Measurements from ENCODE around the gene ADGRV1.
A peak's percentile ranks its signal among the peaks of the same experiment; 100 is the strongest.

The ADGRV1 gene, protein sequence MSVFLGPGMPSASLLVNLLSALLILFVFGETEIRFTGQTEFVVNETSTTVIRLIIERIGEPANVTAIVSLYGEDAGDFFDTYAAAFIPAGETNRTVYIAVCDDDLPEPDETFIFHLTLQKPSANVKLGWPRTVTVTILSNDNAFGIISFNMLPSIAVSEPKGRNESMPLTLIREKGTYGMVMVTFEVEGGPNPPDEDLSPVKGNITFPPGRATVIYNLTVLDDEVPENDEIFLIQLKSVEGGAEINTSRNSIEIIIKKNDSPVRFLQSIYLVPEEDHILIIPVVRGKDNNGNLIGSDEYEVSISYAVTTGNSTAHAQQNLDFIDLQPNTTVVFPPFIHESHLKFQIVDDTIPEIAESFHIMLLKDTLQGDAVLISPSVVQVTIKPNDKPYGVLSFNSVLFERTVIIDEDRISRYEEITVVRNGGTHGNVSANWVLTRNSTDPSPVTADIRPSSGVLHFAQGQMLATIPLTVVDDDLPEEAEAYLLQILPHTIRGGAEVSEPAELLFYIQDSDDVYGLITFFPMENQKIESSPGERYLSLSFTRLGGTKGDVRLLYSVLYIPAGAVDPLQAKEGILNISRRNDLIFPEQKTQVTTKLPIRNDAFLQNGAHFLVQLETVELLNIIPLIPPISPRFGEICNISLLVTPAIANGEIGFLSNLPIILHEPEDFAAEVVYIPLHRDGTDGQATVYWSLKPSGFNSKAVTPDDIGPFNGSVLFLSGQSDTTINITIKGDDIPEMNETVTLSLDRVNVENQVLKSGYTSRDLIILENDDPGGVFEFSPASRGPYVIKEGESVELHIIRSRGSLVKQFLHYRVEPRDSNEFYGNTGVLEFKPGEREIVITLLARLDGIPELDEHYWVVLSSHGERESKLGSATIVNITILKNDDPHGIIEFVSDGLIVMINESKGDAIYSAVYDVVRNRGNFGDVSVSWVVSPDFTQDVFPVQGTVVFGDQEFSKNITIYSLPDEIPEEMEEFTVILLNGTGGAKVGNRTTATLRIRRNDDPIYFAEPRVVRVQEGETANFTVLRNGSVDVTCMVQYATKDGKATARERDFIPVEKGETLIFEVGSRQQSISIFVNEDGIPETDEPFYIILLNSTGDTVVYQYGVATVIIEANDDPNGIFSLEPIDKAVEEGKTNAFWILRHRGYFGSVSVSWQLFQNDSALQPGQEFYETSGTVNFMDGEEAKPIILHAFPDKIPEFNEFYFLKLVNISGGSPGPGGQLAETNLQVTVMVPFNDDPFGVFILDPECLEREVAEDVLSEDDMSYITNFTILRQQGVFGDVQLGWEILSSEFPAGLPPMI (N-terminal part only)

DNA sequence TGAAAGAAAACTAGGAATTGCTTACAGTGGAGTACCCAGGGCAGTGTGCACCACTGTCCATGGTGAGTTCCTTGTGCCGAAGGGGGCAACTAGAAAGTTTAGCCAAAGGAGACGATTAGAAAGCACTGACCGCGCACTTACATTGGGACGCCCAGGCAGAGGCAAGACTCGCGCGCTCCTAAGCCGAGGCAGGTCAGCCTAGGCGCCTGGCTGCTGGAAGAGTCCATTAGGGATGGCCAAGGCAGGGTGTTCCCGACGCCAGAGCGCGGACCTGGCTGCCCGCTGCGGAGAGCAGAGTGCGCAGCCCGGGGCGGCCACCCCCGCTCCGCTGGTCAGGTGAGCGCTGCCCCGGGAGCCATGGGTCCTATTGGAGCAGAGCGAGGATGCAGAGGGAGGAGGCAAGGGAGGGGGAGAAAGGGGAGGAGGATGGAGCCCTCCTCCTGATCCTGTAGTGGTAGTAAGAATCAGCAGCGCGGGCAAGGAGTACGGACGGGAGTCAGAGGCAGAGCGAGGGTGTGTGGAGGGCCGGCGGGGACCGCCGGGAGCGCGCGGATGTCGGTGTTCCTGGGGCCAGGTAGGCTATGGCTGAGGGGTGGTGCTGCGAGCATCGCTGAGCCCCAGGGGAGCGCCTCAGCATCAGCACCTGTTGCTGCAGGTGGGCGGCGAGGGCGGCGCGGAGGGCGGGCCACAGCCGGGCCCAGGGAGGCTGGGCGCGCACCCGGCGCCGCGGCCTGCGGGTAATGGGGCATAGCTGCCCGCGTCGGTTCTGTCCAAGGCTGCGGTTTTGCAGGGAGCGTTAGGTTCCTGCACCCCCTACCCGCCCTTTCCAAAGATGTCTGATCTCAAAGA is at the start of gene ADGRV1:
Gene ADGRV1 (plus strand): TSS at position 454 of the 849 bp plus-strand sequence. CDS start 99 bp downstream, at position 553.
- DNase-seq (ENCODE audit: low read depth in 3 of 3, low spot score in 1 of 3): no peak

DNA sequence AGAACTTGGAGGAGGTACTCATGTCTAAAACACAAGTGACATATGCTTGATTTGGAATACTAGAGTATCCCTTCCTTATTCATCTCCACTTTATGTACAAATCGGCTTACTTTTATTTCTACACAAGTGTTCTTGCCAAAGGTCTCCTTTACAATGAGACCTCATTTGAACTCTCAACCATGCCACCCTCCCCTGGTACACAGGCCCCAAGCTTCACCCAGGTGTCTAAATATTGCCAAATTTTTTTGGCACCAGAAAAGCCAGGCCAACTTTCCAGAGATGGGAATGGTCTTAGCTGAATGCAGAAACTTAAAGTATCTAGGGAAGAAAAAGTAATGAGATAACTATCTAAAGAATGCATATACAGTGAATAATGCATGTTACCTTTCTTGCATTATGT is 48.2 kb upstream of the ADGRV1 start:
- DNase-seq (ENCODE audit: low read depth in 3 of 3, low spot score in 1 of 3): no peak

DNA sequence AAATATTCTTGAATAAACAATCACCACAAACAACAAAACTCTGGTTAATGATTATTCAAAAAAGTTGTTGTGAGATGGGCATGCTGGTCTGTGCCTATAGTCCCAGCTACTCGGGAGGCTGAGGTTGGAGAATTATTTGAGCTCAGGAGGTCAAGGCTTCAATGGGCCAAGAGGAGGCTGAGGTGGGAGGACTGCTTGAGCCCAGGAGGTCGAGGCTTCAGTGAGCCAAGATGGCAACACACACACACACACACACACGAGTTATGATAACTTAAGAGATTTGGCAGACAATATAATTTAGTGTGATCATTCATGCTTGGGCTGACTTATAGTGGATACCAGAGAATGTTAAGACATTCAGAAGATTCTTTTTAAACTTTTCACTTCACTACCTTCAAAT is 44.1 kb upstream of the ADGRV1 start:
- DNase-seq (ENCODE audit: low read depth in 3 of 3, low spot score in 1 of 3): no peak

DNA sequence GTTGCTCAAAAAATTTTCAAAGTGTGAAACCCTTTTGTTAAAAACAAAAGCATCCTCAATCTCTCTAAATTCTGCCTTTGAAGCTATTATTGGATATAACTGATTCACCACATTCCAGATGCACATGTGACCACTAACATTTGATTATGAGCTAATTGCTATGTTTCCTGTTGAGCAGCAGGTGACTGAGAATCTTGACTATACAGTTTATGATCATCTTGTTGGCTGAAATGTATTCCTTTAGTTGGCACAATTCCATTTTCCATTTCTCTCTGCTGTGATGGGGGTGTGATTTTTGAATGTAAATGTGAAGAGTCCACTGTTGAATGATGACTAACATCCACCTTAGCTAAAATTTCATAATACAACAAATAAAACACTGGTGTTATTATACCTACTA is 39.9 kb upstream of the ADGRV1 start:
- no peak for DNase-seq (ENCODE audit: low read depth in 3 of 3, low spot score in 1 of 3)

DNA sequence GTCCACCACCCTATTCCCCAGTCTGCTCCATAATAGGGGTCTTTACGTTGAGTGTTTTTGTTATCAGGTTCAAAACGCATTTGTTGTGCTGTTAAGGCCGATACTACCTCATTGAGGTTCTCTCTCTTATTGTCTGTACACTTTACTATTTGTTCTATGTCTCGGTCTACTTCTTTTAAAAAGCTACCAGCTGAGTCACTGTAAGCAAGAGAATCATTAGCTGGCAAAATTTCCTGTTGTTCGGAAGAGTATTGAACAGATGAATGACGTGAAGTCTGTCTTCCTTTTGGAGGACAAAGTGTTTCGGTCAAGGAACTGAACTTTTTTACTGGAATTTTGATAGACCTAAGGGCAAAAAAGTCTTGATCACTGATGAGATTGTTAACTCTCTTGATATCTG is 39.5 kb upstream of the ADGRV1 start:
- DNase-seq (ENCODE audit: low read depth in 3 of 3, low spot score in 1 of 3): no peak

DNA sequence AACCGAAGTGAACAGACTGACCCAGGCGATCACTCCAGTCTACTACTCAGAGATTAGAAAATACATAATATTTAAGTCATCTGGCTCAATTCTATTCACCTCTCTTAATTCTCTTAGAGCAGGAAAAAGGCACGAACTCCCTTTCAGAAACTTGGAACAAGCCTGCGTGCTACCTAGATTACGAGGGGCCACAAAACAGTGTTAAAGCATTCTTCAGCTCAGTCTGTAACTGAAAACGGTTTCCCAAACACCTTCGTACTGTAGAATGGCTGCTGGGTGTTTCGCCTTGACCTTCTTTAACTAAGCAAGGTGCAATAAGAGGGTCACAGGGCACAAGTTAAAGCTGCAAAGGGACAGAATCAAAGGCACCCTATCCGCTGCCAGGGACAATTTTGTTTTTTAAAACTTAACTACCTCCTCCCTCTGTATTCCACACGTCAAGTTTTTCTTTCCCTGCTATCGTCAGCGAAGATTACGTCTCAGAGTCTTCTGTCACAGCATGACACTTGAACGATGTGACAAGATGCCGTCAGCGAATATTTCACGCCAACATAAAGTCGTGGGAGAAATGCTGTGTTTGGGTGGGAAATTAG is 29.9 kb upstream of the ADGRV1 start:
- peak in 1 of 3 donors; percentile 1 for DNase-seq (ENCODE audit: low read depth in 3 of 3, low spot score in 1 of 3)

DNA sequence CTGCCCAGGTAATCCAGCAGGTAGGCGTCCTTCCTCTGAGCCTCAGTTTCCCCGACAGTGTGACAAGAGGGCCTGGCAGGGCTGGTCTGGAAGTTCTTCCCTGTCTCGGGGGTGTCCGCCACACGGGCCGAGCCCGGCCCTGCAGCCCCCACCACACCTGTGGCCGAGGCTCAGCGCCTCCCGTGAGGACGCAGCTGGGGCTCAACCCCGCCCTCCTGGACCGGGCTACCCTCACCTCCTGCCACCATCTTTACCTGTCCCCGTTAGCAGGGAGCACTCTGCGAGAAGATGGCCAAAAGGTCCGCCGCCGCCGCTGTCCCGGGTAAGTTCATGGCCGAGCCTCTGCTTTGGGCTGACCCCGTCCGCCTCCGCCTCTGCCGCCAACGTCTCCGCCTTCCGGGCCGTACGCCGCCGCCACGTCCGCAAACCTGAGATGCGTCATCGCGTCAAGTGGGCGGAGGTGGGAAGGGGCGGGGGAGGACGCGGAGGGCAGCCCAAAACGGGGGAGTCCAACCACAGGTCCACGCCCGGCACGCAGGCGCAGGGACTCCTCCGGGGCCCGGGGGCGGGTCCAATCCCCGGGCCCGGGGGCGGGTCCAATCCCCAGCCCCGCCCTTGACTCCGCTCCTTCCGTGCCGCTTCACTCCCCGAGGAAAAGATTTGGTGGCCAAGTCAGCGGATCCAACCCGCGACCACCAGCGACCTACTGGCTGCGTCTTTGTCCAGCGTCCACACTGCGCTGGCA is 29.2 kb upstream of the ADGRV1 start, which contains the start of gene LYSMD3:
Gene LYSMD3 (minus strand): TSS at position 391 of the 745 bp plus-strand sequence. CDS start 4,295 bp downstream, outside the sequence.
- DNase-seq (ENCODE audit: low read depth in 3 of 3, low spot score in 1 of 3): peak; percentile 92 to 95 (median 94)

DNA sequence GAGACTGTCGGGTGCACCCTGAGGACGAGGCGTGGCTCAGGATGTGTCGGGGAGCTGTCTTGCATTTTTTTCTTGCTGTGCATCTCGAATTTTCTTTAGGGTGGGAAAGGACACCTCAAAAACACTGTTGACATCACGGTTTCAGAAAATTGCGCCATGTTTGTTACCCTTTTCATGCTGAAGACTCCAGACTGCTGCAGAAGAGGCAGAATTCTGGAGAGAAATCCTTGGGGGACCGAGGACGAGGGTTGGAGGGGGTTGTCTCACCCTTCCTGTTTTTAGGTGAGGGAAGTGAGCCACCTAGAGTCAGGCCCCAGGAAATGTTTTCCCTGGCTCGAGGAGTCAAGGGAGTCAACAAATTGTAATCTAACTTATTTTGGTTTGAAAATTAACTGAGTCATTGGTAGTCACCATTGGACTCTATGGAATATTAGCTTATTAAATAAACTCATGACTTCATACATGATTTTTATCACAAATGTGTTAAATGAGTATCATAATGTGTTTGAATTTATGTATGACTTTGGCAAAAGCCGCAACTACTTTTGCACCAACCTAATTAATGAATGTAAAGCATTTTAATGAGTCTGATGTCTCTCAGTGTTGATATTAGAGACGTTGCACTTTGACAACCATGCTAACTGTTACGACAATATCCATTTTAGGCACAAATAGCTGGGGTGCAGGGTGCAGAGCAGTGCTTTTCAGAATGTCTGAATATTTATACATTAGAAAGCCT is 28.5 kb upstream of the ADGRV1 start:
- peak in 2 of 3 donors; percentile 11 to 18 for DNase-seq (ENCODE audit: low read depth in 3 of 3, low spot score in 1 of 3)

DNA sequence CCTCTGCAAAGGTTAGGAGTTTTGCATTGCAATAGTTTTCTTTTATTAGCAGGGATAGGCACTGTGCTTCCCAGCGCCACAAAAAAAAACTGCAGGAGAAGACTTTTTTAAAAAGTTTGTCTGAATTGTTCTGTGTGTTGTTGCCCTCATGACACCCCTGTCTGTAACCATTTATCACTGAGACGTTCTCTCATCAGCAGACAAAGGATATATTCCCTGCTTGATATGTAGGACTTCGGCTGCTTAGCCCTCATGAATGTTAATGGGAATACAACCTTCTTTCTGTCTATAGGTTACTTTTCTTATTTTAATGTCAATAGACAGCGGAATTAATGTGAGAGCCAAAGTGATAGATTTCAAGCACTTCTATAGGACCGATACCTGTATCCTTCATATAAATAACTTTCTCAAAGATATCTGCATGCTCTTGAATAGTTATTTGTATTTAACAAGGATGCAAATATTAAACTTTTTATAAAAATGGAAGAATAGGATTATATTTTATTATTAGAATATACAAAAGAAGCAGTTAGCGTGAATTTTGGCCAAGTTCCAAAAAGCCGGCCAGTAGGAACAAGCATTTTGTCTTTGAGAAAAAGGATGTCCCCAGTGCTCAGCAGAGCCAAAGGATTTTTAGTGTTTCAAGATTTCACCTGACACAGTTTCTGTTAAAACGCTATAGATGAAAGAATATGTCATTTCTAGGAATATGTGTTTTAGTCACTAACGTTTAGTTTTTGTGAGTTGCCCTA is 27.7 kb upstream of the ADGRV1 start:
- no peak for DNase-seq (ENCODE audit: low read depth in 3 of 3, low spot score in 1 of 3)

DNA sequence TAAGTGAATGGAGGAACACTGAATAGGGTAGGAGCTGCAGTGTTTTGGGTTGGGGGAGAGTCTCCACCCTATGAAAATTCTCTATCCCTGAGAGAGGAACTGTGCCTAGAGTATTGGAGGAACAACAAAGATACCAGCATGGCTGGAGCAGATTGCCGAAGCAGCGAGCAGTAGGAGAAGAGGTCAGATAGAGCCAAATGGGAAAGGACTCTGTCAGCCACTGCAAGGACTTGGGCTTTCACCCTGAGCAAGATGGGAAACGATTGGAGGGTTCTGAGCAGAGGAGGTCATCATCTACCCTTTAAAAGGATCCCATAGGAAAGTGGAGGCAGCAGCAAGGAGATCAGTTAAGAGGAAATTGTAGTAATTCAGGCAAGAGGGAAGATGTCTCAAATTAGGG is 24.8 kb upstream of the ADGRV1 start:
- DNase-seq (ENCODE audit: low read depth in 3 of 3, low spot score in 1 of 3): no peak

DNA sequence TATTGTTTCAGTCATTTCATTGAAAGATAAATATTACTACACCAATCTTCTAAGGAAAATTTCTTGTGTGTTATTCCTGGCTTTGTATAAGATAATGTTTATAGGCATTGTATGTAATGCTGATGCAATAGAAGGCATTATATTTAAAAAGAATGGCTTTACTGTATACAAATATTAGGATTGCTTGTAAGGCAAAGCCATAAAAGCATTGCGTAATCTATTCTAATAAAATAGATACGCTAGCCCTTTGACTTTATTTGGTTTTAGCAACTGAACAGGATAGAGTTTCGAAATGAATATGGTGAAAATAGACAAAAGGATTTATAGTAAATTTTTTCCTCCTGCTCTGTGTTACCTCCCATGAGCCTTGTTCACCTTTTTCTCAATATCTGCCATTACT is 23.7 kb upstream of the ADGRV1 start:
- no peak for DNase-seq (ENCODE audit: low read depth in 3 of 3, low spot score in 1 of 3)

DNA sequence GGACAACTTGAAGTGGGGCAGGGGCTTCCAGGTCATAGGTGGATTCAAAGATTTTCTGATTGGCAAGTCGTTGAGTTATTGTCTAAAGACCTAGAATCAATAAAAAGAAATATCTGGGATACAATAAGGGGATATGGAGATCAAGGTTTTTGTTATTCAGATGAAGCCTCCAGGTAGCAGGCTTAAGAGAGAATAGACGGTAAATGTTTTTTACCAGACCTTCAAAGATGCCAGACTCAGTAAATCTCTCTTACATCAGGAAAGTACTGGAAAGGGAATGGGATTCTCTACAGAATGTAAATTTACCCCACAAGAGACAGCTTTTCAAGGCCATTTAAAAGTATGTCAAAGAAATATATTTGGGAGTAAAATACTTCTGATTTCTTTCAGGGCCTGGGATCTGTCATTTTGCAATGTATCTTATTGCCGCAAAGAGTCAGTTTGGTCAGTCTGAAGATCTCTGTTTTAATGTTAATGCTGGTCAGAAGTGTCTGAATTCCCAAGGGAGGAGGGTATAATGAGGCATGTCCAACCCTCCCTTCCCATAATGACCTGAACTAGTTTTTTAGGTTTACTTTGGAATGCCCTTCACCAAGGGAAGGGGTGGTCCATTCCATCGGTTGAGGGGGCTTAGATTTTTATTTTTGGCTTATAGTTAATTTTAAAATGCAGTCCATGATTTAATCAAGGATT is 15.6 kb upstream of the ADGRV1 start:
- DNase-seq (ENCODE audit: low read depth in 3 of 3, low spot score in 1 of 3): no peak

DNA sequence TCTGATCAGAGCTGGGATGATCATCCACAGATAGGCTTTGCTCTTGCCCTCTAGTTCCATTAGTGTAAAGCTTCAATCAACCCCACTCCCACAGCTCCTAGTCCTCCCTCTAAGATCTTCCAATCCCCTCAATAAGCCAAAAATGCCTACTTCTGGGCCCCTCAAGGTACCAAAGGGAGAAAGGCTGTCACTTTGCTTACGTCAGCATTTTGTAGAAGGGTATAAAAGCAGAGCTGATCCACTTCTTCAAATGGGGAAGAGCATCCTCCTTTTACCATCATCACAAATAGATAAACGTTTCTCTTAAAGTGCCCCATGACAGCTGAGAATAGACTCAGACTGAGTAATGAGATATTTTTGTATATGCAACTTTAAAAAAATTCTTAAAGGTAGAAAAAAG is 13.1 kb upstream of the ADGRV1 start:
- DNase-seq (ENCODE audit: low read depth in 3 of 3, low spot score in 1 of 3): no peak

DNA sequence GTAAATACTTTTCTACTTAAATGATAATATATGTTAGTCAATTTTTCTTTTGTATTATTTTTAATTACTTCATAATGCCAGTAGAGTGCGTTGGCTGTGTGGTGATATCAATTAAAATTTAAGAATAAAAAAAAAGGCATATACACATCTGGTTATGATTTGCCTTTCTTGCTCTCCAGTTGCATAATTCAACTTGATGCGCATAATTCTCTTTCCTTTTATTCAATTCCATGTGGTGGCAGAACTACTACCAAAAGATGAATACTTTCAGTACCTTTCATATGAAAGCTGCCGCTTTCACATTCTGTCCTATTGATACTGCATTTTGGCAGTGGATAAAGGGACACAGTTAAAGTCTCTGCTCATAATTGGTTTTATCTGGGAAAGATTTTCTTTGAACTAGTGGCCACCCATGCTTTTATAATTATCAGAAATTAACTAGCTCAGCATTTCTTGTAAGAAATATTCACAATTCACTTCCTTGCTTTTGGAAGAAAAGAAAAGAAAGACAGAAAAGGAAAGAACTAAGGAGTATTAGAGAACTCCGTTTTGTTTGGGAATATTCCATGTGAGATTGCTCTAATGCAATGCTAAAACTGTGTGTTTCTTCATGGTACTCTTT is 12.3 kb upstream of the ADGRV1 start:
- DNase-seq (ENCODE audit: low read depth in 3 of 3, low spot score in 1 of 3): no peak

DNA sequence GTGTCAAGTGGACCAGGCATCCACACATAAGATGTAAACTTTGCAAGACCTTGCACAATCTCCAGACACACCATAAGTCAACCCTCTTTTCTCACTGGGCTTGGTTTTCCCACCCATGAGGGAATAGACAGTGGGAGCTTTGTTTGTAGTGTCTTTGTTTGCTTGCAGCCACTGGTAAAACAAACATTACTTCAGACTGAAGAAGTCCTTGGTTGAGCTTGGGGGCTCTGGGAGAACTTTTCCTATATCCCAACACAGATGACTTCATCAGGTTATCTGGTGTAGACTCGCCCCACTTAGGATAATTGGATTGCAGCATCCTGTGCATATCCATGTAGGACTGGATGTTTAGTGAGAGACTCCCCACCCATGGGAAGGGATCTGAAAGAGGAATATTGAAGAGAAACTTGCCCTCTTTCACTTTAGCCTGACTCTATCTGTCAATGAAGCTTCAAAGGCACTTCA is 11.5 kb upstream of the ADGRV1 start:
- DNase-seq (ENCODE audit: low read depth in 3 of 3, low spot score in 1 of 3): no peak

DNA sequence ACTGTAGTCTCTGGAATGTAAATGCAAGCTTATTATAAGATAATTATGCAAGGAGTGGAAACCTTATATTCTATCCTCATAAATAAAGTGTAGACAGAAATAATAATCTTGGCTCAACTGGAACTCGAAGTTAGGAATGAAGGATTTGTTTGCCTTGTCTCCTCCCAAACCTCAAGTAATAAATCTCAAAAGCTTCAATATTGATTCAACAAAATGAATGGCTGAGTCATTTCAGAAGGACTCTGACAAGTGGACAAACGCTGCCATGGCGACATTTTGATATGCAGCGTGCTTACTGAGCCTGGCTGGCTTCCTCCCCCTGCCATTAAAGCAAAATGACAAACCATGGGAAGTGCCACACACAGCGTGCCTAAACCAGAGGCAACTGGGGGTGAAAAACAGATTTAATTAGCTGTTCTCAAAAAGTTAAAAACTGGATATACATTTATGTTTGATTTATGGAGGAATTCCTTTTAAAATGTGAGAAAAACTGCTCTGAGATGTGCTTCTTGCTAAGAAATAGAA is 10.5 kb upstream of the ADGRV1 start:
- no peak for DNase-seq (ENCODE audit: low read depth in 3 of 3, low spot score in 1 of 3)
